Activated CD8-positive, alpha-beta memory T cell treated with anti-CD3 and anti-CD28 coated beads for 36 hours (primary cell): ENCODE results near the gene ICAM1. TPM values are rescaled to one million over a fixed set of nuclear protein-coding genes. Genes with fewer than 3 reads are reported as not detected.

Experiments
- CTCF ChIA-PET: fragments of 350-600 bp; sonication (Branson Sonifier 250); formaldehyde crosslinking; loops from one replicate; lab custom pipeline; 2021; ENCODE audit warnings: antibody characterized with exemption; lab: Charles Lee
- POLR2A ChIA-PET: fragments of 350-600 bp; sonication (Branson Sonifier 250); formaldehyde crosslinking; loops from one replicate; lab custom pipeline; 2021; ENCODE audit warnings: antibody characterized with exemption; lab: Charles Lee
- total RNA-seq, 2 experiments: library from RNA; stranded (reverse); gene quantifications; one replicate each; pipeline ENCODE4 v1.2.3, GENCODE V29; 2021

Gene ICAM1, protein sequence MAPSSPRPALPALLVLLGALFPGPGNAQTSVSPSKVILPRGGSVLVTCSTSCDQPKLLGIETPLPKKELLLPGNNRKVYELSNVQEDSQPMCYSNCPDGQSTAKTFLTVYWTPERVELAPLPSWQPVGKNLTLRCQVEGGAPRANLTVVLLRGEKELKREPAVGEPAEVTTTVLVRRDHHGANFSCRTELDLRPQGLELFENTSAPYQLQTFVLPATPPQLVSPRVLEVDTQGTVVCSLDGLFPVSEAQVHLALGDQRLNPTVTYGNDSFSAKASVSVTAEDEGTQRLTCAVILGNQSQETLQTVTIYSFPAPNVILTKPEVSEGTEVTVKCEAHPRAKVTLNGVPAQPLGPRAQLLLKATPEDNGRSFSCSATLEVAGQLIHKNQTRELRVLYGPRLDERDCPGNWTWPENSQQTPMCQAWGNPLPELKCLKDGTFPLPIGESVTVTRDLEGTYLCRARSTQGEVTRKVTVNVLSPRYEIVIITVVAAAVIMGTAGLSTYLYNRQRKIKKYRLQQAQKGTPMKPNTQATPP
- total RNA-seq, result 10 to 100 TPM; 57.2 to 57.8 TPM

DNA sequence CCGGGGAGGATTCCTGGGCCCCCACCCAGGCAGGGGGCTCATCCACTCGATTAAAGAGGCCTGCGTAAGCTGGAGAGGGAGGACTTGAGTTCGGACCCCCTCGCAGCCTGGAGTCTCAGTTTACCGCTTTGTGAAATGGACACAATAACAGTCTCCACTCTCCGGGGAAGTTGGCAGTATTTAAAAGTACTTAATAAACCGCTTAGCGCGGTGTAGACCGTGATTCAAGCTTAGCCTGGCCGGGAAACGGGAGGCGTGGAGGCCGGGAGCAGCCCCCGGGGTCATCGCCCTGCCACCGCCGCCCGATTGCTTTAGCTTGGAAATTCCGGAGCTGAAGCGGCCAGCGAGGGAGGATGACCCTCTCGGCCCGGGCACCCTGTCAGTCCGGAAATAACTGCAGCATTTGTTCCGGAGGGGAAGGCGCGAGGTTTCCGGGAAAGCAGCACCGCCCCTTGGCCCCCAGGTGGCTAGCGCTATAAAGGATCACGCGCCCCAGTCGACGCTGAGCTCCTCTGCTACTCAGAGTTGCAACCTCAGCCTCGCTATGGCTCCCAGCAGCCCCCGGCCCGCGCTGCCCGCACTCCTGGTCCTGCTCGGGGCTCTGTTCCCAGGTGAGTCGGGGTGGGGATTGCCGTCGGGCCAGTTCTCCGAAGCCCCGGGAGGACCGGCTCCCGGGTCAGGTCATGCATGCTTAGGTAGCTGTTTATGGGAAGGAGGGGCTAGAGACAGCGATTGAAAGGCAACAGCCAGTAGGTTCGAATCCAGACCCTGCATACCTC, at the start of gene ICAM1:
Gene ICAM1, plus strand, starts transcription at position 505 of the 779 bp plus-strand sequence. Its CDS starts 40 bp downstream, at position 545.
- POLR2A ChIA-PET, result interaction anchor here (0.5 to 3.5 kb wide), 21 partner anchors 9 to 271 kb away, joined by 3 to 45 read pairs (median 4); partner anchors contain the start of genes ICAM4, ICAM5, PPAN and RAVER1
- CTCF ChIA-PET, result interaction anchor here (0.6 to 10.4 kb wide), 23 partner anchors 9 to 339 kb away, joined by 3 to 145 read pairs (median 4); partner anchors contain the start of genes ICAM4, ICAM5 and TYK2

DNA sequence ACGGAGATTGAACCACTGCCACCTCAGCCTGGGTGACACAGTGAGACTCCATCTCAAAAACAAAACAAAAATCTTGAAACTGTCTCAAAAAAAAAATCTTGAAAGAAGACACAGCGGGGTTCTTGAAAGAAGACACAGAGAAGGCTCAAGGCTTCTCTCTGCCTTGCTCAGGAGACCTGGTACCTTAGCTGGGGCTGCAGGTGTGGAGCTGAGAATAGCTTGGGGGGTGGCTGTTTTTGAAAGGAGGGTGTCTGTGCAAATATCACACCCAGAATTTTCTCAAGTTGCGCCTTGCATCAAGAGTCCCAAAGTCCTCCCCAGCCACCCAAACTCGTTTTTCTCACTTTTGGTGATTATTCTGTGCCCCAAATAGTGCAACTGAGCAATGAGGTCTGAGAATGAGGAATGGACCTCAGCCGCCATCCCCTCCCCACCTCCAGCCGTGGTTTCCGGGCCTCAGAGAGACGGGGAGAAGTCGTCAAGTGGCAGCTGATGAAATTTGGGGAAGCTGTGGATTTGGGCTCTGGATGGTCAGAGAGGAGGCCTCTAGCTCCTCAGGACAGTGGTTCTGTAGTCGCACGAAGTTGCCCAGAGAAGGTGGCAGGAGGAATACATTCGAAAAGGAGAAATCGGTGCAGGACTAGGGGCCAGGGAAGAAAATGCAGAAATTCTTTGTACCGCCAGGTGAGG, 48.6 kb upstream of the ICAM1 start:
- ChIA-PET CTCF (interaction anchor here (0.6 kb wide), 1 partner anchor 64 kb away, joined by 3 read pairs; no protein-coding TSS in a partner anchor), POLR2A (no interaction called here)

DNA sequence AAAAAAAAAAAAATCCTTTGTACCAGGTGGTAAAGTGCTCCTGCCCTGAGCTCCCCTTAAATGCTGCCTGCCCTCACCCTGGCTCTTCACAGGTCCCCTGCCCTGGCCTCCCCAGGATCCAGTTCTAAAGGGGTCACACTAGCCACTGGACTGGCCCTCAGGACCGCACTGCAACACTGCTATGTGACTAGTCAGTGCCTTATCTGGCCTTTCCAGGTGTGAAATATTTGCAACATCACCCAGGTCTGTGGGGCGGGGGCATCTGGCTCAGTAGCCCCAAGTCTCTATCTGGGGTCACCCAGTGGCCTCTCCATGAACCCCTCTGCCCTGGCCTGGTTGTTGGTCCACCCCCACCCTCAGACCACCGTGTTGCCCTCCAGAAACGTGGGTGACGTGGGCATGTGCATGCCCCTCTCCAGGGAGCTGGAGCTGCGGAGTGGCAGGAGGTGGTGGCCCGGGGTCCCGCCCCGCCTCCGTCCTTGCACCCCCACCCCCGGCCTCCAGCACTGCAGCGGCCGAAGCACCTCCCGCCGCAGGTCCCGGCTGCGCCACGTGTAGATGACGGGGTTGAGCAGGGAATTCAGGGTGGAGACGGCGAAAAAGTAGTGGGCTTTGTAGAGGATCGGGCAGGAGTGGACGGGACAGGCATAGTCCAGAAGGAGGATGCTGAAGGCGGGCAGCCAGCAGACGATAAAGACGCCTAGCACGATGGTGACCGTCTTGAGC, 47.3 kb upstream of the ICAM1 start:
- ChIA-PET CTCF (interaction anchor here (1.0 kb wide), 1 partner anchor 26 kb away, joined by 3 read pairs; no protein-coding TSS in a partner anchor), POLR2A (interaction anchor here (0.6 kb wide), 1 partner anchor 516 kb away, joined by 4 read pairs; no protein-coding TSS in a partner anchor)

DNA sequence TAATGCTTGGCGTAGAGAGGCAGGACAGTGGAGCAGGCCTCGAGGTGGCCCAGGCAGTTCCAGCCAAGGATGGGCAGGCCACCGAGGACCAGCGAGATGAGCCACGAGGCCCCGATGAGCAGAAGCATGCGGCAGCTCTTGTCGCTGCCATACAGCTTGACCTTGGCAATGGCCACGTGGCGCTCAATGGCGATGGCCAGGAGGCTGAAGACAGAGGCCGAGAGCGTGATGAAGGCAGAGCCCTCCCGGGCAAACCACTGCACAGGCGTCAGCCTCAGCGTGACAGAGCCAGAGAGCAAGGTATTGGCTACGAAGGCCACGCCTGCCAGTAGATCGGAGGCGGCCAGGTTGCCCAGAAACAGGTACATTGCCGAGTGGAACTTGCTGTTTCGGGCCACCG, 46.6 kb upstream of the ICAM1 start:
- ChIA-PET POLR2A (interaction anchor here (0.6 kb wide), 1 partner anchor 516 kb away, joined by 4 read pairs; no protein-coding TSS in a partner anchor), CTCF (no interaction called here)

DNA sequence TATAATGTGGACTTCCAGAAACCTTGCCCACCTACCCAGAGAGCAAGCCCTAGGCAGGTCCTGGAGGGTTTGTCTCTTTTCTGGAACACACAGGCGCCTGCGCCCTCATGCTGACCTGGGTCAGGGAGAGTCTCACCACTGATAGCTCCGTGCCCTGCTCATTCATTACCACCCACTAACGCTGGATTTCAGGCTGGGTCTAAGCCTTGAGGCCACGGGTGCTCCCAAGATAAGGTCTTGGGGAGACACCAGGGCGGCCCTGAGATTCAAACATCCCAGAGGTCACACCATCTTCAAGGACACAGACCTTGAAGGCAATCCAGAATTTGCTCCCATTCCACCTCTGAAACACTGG, 44.9 kb upstream of the ICAM1 start:
- POLR2A ChIA-PET, result no interaction called here

DNA sequence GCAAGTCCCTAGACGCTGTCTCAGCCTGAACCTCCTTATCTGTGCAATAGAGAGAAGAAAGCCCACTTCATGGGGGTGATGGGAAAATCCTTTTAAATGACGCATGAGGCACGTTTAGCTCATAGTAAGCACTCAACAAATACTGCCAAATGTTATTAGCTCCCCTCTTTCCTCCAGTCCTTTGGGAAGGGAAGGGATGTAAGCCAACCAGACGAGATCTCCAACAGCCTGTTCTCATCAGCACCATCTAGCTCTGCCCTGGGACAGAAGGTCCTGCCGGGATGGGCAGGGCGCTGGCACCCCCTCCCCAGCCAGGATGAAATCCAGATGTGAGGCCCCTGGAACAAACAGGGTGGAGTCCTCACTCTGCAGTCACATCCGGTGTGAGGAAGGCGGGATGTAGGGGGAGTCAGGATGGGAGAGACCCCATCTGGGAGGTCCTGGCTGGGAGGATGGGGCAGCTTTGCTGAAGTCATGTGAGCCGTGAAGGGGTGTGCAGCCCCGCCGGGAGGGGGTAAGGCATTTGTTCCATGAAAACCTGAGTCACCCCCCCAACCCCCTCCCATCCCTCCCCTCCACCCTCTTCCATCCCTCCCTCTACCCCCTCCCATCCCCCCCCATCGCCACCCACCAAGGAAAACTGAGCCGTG, 44.4 kb upstream of the ICAM1 start:
- ChIA-PET POLR2A (interaction anchor here (0.6 to 1.0 kb wide), 2 partner anchors 10 to 451 kb away, joined by 5 to 8 read pairs; no protein-coding TSS in a partner anchor), CTCF (interaction anchor here (0.5 to 1.9 kb wide), 6 partner anchors 12 to 140 kb away, joined by 3 to 6 read pairs (median 4); no protein-coding TSS in a partner anchor)

More for the DNA sequence above, 44.9 kb upstream of the ICAM1 start:
- CTCF ChIA-PET, result interaction anchor here (0.5 to 1.9 kb wide), 5 partner anchors 11 to 33 kb away, joined by 3 to 6 read pairs (median 5); no protein-coding TSS in a partner anchor

DNA sequence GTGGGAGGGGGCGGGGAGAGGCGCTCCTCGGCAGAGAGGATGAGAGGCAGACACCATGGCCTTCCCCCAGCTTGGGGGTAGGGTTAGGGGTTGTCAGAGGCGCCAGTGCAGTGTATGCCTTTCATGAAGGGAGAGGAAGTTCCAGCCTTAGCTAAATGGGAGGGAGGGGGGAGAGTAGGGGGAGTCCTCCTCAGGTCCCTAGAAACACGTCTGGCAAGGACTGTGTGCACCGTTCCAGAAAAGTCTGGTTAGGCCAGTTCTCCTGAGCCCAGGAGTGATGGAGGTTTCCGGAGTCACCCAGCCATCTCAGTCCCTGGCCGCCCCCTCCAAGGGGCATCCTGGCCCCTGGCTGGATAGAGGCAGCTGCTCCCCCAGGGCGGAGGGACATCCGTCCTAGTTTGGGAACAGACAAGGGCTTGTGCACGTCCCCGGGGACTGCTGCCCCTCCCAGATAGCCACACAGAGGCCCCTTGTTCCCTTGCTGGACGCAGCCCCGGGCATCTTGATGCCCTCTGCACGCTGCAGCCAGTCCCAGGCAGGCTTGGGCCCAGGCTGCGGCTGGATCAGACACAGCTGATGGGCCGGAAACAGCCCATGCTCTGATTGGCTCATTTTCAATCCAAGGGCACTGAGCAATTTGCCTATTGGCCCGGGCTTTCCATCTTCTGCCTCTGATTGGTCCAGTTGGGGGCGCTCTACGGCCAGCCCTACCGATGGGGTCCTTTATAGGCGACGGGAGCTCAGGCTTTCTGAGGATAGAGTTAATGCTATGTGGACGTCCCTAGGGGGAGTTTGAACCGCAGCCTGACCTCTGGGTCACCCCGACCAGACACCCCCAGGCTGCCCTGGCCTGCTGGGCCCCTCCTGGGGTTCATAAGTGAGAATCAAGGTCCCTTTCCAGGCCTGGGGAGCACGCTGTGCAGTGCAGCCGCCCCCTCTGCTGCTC, 43.6 kb upstream of the ICAM1 start:
- ChIA-PET CTCF (interaction anchor here (0.6 to 4.0 kb wide), 5 partner anchors 9 to 139 kb away, joined by 3 to 28 read pairs (median 5); no protein-coding TSS in a partner anchor), POLR2A (interaction anchor here (0.6 to 1.0 kb wide), 2 partner anchors 9 to 450 kb away, joined by 5 to 8 read pairs; no protein-coding TSS in a partner anchor)

DNA sequence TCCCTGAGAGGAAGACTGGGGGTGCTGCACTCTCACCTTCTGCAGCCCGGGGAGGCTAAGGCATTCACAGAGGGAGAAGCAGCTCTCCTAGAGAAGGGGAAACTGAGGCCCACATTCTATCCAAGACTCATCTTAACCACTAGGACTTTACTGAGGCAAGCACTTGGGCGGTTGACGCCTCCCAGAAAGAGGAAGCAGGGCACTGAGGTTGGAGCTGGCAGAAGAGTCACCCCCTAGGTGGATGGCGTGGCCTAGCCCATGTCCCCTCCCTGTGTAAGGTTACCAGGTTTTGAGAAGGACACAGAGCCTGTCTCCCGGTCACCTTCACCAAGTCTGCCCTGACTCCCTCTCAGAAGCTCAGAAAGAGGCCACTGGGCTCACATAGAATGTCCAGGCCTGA, 42.5 kb upstream of the ICAM1 start:
- ChIA-PET POLR2A (interaction anchor here (0.7 kb wide), 1 partner anchor 39 kb away, joined by 5 read pairs; no protein-coding TSS in a partner anchor), CTCF (interaction anchor here (0.7 to 4.0 kb wide), 7 partner anchors 9 to 67 kb away, joined by 3 to 28 read pairs (median 5); no protein-coding TSS in a partner anchor)

DNA sequence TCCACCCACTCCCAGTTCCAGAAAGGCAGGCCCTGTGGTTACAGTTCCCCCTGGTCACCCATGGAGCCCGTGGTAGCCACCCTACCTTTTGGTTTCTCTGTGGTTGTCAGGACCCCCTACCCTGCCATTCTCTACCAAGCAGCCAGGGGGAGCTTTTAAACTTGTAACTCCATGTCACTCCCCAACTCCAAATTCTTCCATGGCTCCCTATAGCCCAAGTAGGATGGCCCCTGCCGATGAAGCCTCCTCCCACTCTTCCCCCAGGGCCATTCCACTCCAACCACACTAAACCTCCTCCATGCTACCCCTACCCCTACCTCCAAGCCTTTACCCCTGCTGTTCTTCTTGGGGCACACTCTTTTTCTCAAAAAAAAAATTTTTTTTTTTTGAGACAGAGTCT, 42.0 kb upstream of the ICAM1 start:
- ChIA-PET POLR2A (interaction anchor here (0.6 to 0.7 kb wide), 2 partner anchors 21 to 39 kb away, joined by 5 read pairs; no protein-coding TSS in a partner anchor), CTCF (interaction anchor here (0.7 to 4.0 kb wide), 7 partner anchors 9 to 160 kb away, joined by 3 to 28 read pairs (median 4); no protein-coding TSS in a partner anchor)

DNA sequence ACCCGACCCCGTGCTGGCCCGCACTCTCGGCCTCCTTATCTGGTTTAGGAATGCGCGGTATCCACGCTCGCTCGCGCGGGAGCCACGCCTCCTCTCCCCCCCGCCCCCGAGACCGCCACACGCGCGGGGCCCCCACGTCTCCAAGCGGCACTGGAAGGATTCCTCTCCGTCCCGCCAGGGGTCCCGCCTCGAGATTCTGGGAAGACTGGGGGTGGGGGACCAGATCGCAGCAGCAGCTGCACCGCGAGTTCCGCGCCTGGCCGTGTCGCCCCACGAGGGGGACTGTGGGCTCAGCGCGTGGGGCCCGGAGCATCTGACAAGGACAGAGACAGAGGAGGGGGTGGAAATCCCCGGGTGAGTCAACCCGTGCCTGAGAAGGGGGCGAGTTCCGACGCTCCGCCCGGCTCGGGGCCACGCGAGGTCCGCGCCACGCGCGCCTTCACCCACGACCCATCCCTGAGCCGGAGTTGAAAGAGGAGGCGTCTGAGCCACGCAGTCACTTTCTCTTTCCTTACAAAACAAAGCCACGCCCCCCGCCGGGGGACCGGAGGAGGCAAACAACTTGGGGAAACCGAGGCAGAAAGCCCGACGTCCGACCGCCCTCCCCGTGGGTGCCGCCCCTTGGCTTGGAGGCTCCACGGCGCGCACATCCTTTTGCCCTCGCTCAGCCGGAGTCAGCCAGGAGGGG, 40.6 kb upstream of the ICAM1 start:
- ChIA-PET CTCF (interaction anchor here (1.0 to 4.0 kb wide), 2 partner anchors 9 to 20 kb away, joined by 4 to 28 read pairs; no protein-coding TSS in a partner anchor), POLR2A (interaction anchor here (1.3 kb wide), 1 partner anchor 117 kb away, joined by 4 read pairs; no protein-coding TSS in a partner anchor)

DNA sequence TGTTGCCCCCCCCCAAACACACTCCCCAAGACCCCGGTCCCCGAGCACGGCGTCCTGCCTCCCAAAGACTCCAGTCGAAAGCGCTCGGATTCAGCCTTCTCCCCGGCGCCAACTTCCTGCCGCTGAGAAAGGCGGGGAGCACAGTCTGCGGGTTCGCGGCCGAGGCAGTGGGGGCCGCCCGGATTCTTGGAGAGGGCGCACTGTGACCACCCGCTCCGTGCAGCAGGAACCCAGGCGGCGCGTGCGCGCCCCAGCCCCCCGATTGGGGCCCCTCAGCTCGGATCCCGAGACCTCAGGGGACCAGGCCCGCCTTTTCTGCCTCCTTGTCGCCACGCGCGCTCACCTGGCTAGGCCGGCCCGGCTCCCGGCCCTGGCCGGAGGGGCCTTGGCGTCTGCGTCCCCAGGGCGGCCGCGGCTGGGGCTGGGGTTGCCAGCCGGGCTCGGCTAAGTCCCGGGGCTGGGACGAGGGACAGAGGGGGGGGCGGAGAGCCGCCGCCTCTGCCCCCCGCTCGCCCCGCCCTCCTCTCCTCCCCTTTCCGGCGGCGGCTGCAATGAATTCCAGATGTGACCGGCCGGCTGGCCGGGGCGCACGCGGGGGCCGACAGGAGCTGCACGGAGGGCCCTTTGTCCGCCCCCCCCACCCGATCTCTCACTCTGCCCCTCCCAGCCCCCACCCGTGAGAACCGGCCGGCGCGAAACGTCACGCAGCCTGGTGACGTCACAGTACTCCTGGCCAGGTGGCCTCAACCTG, 39.9 kb upstream of the ICAM1 start, which contains the start of gene S1PR2:
Gene S1PR2, minus strand, starts transcription at position 471 of the 751 bp plus-strand sequence. CDS start 6,426 bp downstream, outside the sequence.
- CTCF ChIA-PET, result interaction anchor here (1.0 to 4.0 kb wide), 4 partner anchors 10 to 38 kb away, joined by 3 to 28 read pairs (median 4); no protein-coding TSS in a partner anchor
- POLR2A ChIA-PET, result interaction anchor here (0.5 to 1.3 kb wide), 4 partner anchors 37 to 118 kb away, joined by 3 to 5 read pairs (median 4); partner anchors contain the start of gene DNMT1

DNA sequence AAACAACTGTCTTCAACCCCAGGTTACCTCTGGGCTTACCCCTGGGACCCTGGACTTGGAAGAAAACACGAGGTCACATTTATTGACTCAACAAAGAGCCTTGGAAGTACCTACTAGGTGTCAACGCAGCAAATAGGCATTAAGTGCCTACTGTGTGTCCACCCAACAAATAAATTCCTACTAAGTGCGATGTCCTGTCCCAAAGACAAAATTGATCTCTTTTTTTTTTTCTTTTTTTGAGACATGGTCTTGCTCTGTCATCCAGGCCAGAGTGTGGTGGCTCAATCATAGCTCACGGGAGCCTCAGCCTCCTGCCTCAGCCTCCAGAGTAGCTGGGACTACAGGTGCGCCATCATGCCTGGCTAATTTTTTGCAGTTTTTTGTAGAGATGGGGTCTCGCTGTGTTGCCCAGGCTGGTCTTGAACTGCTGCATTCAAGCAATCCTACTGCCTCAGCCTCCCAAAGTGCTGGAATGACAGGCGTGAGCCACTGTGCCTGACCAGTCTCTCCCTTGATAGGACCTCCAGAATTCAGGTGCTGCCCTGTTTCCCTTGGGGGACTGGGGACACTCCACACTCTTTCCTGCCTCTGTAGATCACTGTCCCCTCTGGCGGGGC, 39.2 kb upstream of the ICAM1 start:
- CTCF ChIA-PET, result interaction anchor here (1.0 to 1.4 kb wide), 2 partner anchors 18 to 39 kb away, joined by 3 to 4 read pairs; no protein-coding TSS in a partner anchor
- POLR2A ChIA-PET, result interaction anchor here (0.5 to 1.3 kb wide), 4 partner anchors 37 to 118 kb away, joined by 3 to 5 read pairs (median 4); partner anchors contain the start of gene DNMT1

DNA sequence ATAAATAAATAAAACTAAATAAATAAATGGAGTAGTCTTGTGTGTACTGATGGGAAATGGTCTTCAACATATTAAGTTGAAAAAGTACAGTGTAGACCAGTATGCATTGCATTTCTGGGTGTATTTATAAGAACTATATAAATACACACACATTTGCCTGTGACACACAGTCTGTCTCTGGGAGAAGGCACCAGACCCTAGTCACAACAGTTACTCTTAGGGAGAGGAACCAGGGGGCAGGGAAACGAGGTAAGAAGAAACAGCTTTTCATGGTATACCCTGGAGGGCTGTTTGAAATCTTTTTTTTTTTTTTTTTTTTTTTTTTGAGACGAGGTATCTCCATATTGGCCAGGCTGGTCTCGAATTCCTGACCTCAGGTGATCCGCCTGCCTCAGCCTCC, 37.0 kb upstream of the ICAM1 start:
- ChIA-PET CTCF (interaction anchor here (0.6 to 0.8 kb wide), 2 partner anchors 16 to 71 kb away, joined by 3 to 4 read pairs; no protein-coding TSS in a partner anchor), POLR2A (no interaction called here)
